Right atrium auricular region (tissue), 2 donors: ENCODE results near the gene DEFB118. TPM values are rescaled to one million over a fixed set of nuclear protein-coding genes. Genes with fewer than 3 reads are reported as not detected.
"Not testable (repeated sequence)": the region's sequence is repeated elsewhere in the genome, so short reads cannot be mapped to it uniquely, and the experiment has no call there.

Source experiments
- DNase-seq: peaks from one replicate; pipeline ENCODE4 v3.0.0-alpha.2; 2019; ENCODE audit warnings: low spot score
- H3K27ac ChIP-seq, 2 donors: fragments of 200-600 bp; sonication (generic); 1 replicate in 1 of 2; 2 replicates in 1 of 2; pipeline ENCODE4 v1.5.1; 2016 to 2019
- H3K27me3 ChIP-seq, 2 donors: fragments of 200-600 bp; sonication (generic); one replicate each; pipeline versions ENCODE4 v1.5.1 to v1.6.0; 2017 to 2019
- H3K36me3 ChIP-seq: fragments of 200-600 bp; sonication (generic); one replicate; pipeline ENCODE4 v1.5.1; 2016
- H3K4me1 ChIP-seq, 2 donors: fragments of 200-600 bp; sonication (generic); one replicate each; pipeline versions ENCODE4 v1.5.1 to v1.6.0; 2017 to 2019
- H3K4me3 ChIP-seq, 2 donors: fragments of 200-600 bp; sonication (generic); 1 replicate in 1 of 2; 2 replicates in 1 of 2; pipeline ENCODE4 v1.5.1; 2017 to 2019; ENCODE audit warnings: mild to moderate bottlenecking in 1 of 2, moderate library complexity in 1 of 2
- H3K9me3 ChIP-seq, 2 donors: fragments of 200-600 bp; sonication (generic); one replicate each; pipeline ENCODE4 v1.5.1; 2019
- total RNA-seq, 2 donors: library from RNA; depleted of rRNA; stranded (reverse); fragments of >200 nt; gene quantifications; one replicate each; pipeline ENCODE4 v1.1.0, GENCODE V29; 2016
- TF ChIP-seq, protein P1 (sequence below), 2 donors: fragments of 200-600 bp; sonication (generic); IDR thresholded peaks; one replicate each; pipeline ENCODE4 v1.5.1; 2019; ENCODE audit warnings: antibody characterized with exemption in 2 of 2

Gene DEFB118
- total RNA-seq, result not detected

DNA sequence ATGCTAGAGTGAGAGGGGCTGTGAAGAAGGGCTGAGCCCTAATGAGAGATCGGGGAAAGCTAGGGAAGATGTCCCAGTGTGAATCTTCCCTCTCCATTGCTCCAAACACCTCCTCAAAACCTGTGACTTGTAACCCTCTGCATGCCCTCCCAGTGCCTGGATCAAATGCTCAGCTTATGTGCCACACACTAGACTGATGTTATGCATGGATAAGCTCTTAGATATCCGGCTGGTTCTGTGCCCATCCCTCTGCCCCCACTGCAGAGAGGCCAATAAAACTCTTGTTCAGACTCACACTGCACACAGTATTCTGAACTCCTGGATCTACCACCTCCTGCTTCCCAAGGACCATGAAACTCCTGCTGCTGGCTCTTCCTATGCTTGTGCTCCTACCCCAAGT lies at the start of gene DEFB118:
Gene DEFB118 (plus strand): TSS at position 301 of the 400 bp plus-strand sequence. CDS start 50 bp downstream, at position 351.
- no peaks in the 10 kb centered on the region for H3K27me3 ChIP-seq
- H3K4me3 ChIP-seq, result no peak within 1 kb of the TSS
- no peak within 1 kb of the TSS for H3K27ac ChIP-seq
- H3K36me3 ChIP-seq, result no peaks in the 10 kb centered on the region
- H3K4me1 ChIP-seq, result no peaks in the 10 kb centered on the region
- DNase-seq, result no peak
- H3K9me3 ChIP-seq, result no peaks in the 10 kb centered on the region
- TF ChIP-seq, protein P1, sequence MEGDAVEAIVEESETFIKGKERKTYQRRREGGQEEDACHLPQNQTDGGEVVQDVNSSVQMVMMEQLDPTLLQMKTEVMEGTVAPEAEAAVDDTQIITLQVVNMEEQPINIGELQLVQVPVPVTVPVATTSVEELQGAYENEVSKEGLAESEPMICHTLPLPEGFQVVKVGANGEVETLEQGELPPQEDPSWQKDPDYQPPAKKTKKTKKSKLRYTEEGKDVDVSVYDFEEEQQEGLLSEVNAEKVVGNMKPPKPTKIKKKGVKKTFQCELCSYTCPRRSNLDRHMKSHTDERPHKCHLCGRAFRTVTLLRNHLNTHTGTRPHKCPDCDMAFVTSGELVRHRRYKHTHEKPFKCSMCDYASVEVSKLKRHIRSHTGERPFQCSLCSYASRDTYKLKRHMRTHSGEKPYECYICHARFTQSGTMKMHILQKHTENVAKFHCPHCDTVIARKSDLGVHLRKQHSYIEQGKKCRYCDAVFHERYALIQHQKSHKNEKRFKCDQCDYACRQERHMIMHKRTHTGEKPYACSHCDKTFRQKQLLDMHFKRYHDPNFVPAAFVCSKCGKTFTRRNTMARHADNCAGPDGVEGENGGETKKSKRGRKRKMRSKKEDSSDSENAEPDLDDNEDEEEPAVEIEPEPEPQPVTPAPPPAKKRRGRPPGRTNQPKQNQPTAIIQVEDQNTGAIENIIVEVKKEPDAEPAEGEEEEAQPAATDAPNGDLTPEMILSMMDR (IDR thresholded peaks at IDR 0.05), result no peak

DNA sequence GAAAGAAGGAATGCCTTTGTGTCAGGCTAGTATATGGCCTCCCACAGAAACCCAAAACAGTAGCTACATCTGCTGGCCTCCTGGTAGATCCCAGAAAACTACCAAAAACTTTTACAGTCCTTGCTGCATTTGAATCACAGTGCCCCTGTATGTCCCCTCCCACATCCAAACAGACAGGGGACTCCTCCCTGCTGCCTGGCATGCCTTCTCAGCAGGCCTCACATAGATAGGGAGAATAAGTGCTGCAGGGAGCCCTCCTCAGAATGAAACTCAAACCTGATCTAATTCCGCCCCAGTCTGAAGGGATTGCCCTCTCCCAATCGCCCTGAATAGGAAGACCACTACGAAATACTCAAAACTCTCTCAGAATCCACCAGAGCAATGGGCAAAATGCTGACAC lies 45.9 kb upstream of the DEFB118 start:
- Histone ChIP-seq H3K36me3 (no peaks in the 10 kb centered on the region), H3K4me3 (no peak overlapping the region), H3K9me3 (peaks cover 0 to 32% of the 10 kb centered on the region in 2 donors), H3K27ac (no peak overlapping the region), H3K4me1 (no peaks in the 10 kb centered on the region), H3K27me3 (no peaks in the 10 kb centered on the region)
- no peak for DNase-seq
- TF ChIP-seq, protein P1 (IDR thresholded peaks at IDR 0.05), result no peak

GRCh38 chr20:31330893-31331292 lies 37.5 kb upstream of the DEFB118 start:
- Histone ChIP-seq H3K27me3 (no peaks in the 10 kb centered on the region), H3K27ac (no peak overlapping the region), H3K4me3 (no peak overlapping the region), H3K36me3 (no peaks in the 10 kb centered on the region), H3K9me3 (peaks cover 0 to 11% of the 10 kb centered on the region in 2 donors), H3K4me1 (no peaks in the 10 kb centered on the region)
- DNase-seq, result no peak
- TF ChIP-seq, protein P1 (IDR thresholded peaks at IDR 0.05), result no peak

GRCh38 chr20:31341470-31341869 lies 26.9 kb upstream of the DEFB118 start:
- Histone ChIP-seq H3K36me3 (no peaks in the 10 kb centered on the region), H3K4me3 (no peak overlapping the region), H3K27me3 (no peaks in the 10 kb centered on the region), H3K27ac (no peak overlapping the region), H3K4me1 (no peaks in the 10 kb centered on the region), H3K9me3 (no peaks in the 10 kb centered on the region)
- TF ChIP-seq, protein P1 (IDR thresholded peaks at IDR 0.05), result no peak
- DNase-seq, result no peak

DNA sequence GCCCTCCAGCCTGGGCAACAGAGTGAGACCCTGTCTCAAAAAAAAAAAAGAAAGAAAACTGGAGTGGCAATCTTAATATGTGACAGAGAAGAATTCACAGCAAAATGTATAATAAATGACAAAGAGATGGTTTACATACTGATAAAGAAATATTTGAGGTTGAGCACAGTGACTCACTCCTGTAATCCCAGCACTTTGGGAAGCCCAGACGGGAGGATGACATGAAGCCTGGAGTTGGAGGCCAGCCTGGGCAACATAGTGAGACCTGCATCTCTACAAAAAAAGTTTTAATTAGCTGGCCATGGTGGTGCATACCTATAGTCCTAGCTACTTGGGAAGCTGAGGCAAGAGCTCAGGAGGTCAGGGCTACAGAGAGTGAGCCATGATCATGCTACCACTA lies 12.4 kb upstream of the DEFB118 start:
- TF ChIP-seq, protein P1 (IDR thresholded peaks at IDR 0.05), result no peak
- H3K4me1 ChIP-seq, result no peaks in the 10 kb centered on the region
- H3K4me3 ChIP-seq, result no peak overlapping the region
- no peaks in the 10 kb centered on the region for H3K27me3 ChIP-seq
- no peaks in the 10 kb centered on the region for H3K36me3 ChIP-seq
- no peak overlapping the region for H3K27ac ChIP-seq
- DNase-seq, result no peak
- no peaks in the 10 kb centered on the region for H3K9me3 ChIP-seq

- Histone ChIP-seq H3K9me3 (no peaks in the 10 kb centered on the region), H3K4me3 (no peak overlapping the region), H3K4me1 (no peaks in the 10 kb centered on the region), H3K27ac (no peak overlapping the region), H3K27me3 (no peaks in the 10 kb centered on the region), H3K36me3 (no peaks in the 10 kb centered on the region)
- DNase-seq, result no peak
- TF ChIP-seq, protein P1 (IDR thresholded peaks at IDR 0.05), result no peak
These were observed 5.1 kb upstream of the DEFB118 start for GRCh38 chr20:31363295-31363694.

DNA sequence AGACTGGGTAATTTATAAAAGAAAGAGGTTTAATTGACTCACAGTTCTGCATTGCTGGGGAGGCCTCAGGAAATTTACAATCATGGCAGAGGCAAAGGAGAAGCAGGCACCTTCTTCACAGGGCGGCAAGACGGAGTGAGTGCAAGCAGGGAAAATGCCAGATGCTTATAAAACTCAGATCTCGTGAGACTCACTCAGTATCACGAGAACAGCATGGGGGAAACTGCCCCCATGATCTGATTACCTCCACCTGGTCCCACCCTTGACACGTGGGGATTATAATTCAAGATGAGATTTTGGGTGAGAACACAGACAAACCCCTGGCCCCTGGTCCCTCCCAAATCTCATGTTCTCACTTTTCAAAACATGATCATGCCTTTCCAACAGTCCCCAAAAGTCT lies 4.1 kb upstream of the DEFB118 start:
- H3K27me3 ChIP-seq, H3K27ac ChIP-seq, H3K36me3 ChIP-seq, DNase-seq, H3K9me3 ChIP-seq, H3K4me3 ChIP-seq, H3K4me1 ChIP-seq: not testable (repeated sequence)
